Neural cell (in vitro differentiated cells): ENCODE data around the gene POLR3K. TPM values are rescaled to one million over a fixed set of nuclear protein-coding genes. Genes with fewer than 3 reads are reported as not detected.

ENCODE experiments used
- H2AFZ ChIP-seq: fragments of 200-600, 300-800 bp; sonication (generic), shearing (Covaris generic); 2 replicates; pipeline ENCODE4 v1.6.0; 2014; ENCODE audit warnings: low read depth, mild to moderate bottlenecking, antibody characterized with exemption, low read length, moderate library complexity
- H3F3A ChIP-seq: fragments of 200-600 bp; shearing (Covaris generic); 2 replicates; pipeline ENCODE4 v1.6.1; 2016; ENCODE audit warnings: mild to moderate bottlenecking, moderate library complexity, mixed read lengths, antibody characterized with exemption, low read length; ENCODE audit not compliant: insufficient read depth, poor library complexity, severe bottlenecking
- H3K27ac ChIP-seq: fragments of 200-600, 300-800 bp; sonication (generic), shearing (Covaris generic); 2 replicates; pipeline ENCODE4 v1.5.1; 2014; ENCODE audit warnings: mild to moderate bottlenecking, low read length, moderate library complexity
- H3K27me3 ChIP-seq: fragments of 300-800, 200-600 bp; sonication (generic), shearing (Covaris generic); 2 replicates; pipeline ENCODE4 v1.6.0; 2014; ENCODE audit warnings: mild to moderate bottlenecking, low read depth, low read length, moderate library complexity; ENCODE audit not compliant: insufficient read depth
- H3K36me3 ChIP-seq: fragments of 300-800, 200-600 bp; sonication (generic), shearing (Covaris generic); 2 replicates; pipeline ENCODE4 v1.5.1; 2014; ENCODE audit warnings: mild to moderate bottlenecking, antibody characterized with exemption, low read length, moderate library complexity; ENCODE audit not compliant: insufficient read depth
- H3K4me2 ChIP-seq: fragments of 300-800, 200-600 bp; sonication (generic), shearing (Covaris generic); 2 replicates; pipeline ENCODE4 v1.6.0; 2014; ENCODE audit warnings: mild to moderate bottlenecking, low read length
- H3K4me3 ChIP-seq: fragments of 300-800, 200-600 bp; sonication (generic), shearing (Covaris generic); 2 replicates; pipeline ENCODE4 v1.5.1; 2014; ENCODE audit warnings: mild to moderate bottlenecking, low read length, moderate library complexity
- H3K79me2 ChIP-seq: fragments of 200-600 bp; shearing (Covaris generic); replicated peaks from 2 replicates; pipeline ENCODE4 v1.6.0; 2014; ENCODE audit warnings: mild to moderate bottlenecking, low read length, moderate library complexity; ENCODE audit not compliant: insufficient read depth
- H3K9ac ChIP-seq: fragments of 300-800, 200-600 bp; sonication (generic), shearing (Covaris generic); 2 replicates; pipeline ENCODE4 v1.6.1; 2016; ENCODE audit warnings: mild to moderate bottlenecking, low read length, mixed read lengths
- H3K9me2 ChIP-seq: fragments of 200-600 bp; shearing (Covaris generic); 2 replicates; pipeline ENCODE4 v1.6.1; 2016; ENCODE audit warnings: mild to moderate bottlenecking, low read length, mixed read lengths; ENCODE audit not compliant: insufficient read depth
- H3K9me3 ChIP-seq: fragments of 200-600, 300-800 bp; sonication (generic), shearing (Covaris generic); 2 replicates; pipeline ENCODE4 v1.6.1; 2016; ENCODE audit warnings: mild to moderate bottlenecking, mixed run types, low read length, moderate library complexity, mixed read lengths
- H4K20me1 ChIP-seq: fragments of 200-600 bp; shearing (Covaris generic); 2 replicates; pipeline ENCODE4 v1.6.1; 2016; ENCODE audit warnings: mild to moderate bottlenecking, mixed run types; ENCODE audit not compliant: insufficient read depth
- CTCF ChIP-seq: fragments of 450-650 bp; IDR thresholded peaks from 2 replicates; pipeline ENCODE4 v1.5.1; 2014; ENCODE audit warnings: antibody characterized with exemption, mild to moderate bottlenecking, moderate library complexity; ENCODE audit not compliant: poor library complexity, severe bottlenecking
- EP300 ChIP-seq: fragments of 450-650 bp; conservative IDR thresholded peaks from 2 replicates; pipeline ENCODE4 v1.6.1; 2014; ENCODE audit warnings: antibody characterized with exemption, mild to moderate bottlenecking, moderate library complexity; ENCODE audit not compliant: poor library complexity, severe bottlenecking
- EZH2 ChIP-seq: fragments of 200-600, 300-800 bp; shearing (Covaris generic), sonication (generic); IDR thresholded peaks from 2 replicates; pipeline ENCODE4 v1.6.1; 2014; ENCODE audit warnings: antibody characterized with exemption, low read length, borderline replicate concordance, mild to moderate bottlenecking; ENCODE audit not compliant: insufficient read depth, poor library complexity, severe bottlenecking
- MXI1 ChIP-seq: fragments of 450-650 bp; conservative IDR thresholded peaks from 2 replicates; pipeline ENCODE4 v1.6.1; 2014; ENCODE audit warnings: antibody characterized with exemption, mild to moderate bottlenecking; ENCODE audit not compliant: poor library complexity, severe bottlenecking
- POLR2AphosphoS5 ChIP-seq: IDR thresholded peaks from 2 replicates; pipeline ENCODE4 v1.6.1; 2012
- RAD21 ChIP-seq: fragments of 450-650 bp; conservative IDR thresholded peaks from 2 replicates; pipeline ENCODE4 v1.6.1; 2014; ENCODE audit warnings: antibody characterized with exemption, mild to moderate bottlenecking, moderate library complexity
- REST ChIP-seq: IDR thresholded peaks from 2 replicates; pipeline ENCODE4 v1.6.1; 2012; ENCODE audit warnings: borderline replicate concordance
- SMC3 ChIP-seq: fragments of 450-650 bp; conservative IDR thresholded peaks from 2 replicates; pipeline ENCODE4 v1.6.1; 2014; ENCODE audit warnings: antibody characterized with exemption, mild to moderate bottlenecking, moderate library complexity; ENCODE audit not compliant: poor library complexity
- TAF1 ChIP-seq: IDR thresholded peaks from 2 replicates; pipeline ENCODE4 v1.6.1; 2012; ENCODE audit warnings: low read depth
- polyA plus RNA-seq: library from polyadenylated mRNA; depleted of rRNA; stranded (reverse); fragments of >200 nt; gene quantifications from 2 replicates; pipeline ENCODE4 v1.2.3, GENCODE V29; 2014

Gene POLR3K
- polyA plus RNA-seq, 1 donor from 2014 or later = 7.1 TPM

- no peaks in the 10 kb centered on the region for H3K9me3 ChIP-seq
- H3K9ac ChIP-seq = no peak overlapping the region
- no peak overlapping the region for H2AFZ ChIP-seq
- no peaks in the 10 kb centered on the region for H3K27me3 ChIP-seq
- no peaks in the 10 kb centered on the region for H4K20me1 ChIP-seq
- no peaks in the 10 kb centered on the region for H3K79me2 ChIP-seq
- no peak overlapping the region for H3K4me2 ChIP-seq
- H3F3A ChIP-seq = no peaks in the 10 kb centered on the region
- no peaks in the 10 kb centered on the region for H3K9me2 ChIP-seq
- no peak overlapping the region for H3K4me3 ChIP-seq
- H3K27ac ChIP-seq = no peak overlapping the region
- peaks cover 7% of the 10 kb centered on the region for H3K36me3 ChIP-seq
- TF ChIP-seq POLR2AphosphoS5 (no peak), RAD21 (no peak), EP300 (no peak), MXI1 (no peak), REST (no peak), EZH2 (no peak), CTCF (no peak), TAF1 (no peak), SMC3 (no peak)
Measured at GRCh38 chr16:83060-83603, 29.7 kb upstream of the POLR3K start.

- no peak overlapping the region for H3K4me2 ChIP-seq
- no peaks in the 10 kb centered on the region for H3K27me3 ChIP-seq
- H3K9me3 ChIP-seq = no peaks in the 10 kb centered on the region
- peak overlapping the region; percentile 75 for H3K9ac ChIP-seq
- H3K9me2 ChIP-seq = no peaks in the 10 kb centered on the region
- no peak for TF ChIP-seq POLR2AphosphoS5
- no peak for TF ChIP-seq EZH2
- TF ChIP-seq SMC3 = no peak
- no peak for TF ChIP-seq MXI1
- no peak for TF ChIP-seq CTCF
- no peak for TF ChIP-seq RAD21
- no peak for TF ChIP-seq EP300
- TF ChIP-seq TAF1 = no peak
- no peak for TF ChIP-seq REST
- H4K20me1 ChIP-seq = no peaks in the 10 kb centered on the region
- no peaks in the 10 kb centered on the region for H3K79me2 ChIP-seq
- H3K36me3 ChIP-seq = no peaks in the 10 kb centered on the region
- H3K4me3 ChIP-seq = peak overlapping the region; percentile 89
- no peaks in the 10 kb centered on the region for H3F3A ChIP-seq
- no peak overlapping the region for H3K27ac ChIP-seq
- H2AFZ ChIP-seq = no peak overlapping the region
Measured at GRCh38 chr16:79151-80054, 26.0 kb upstream of the POLR3K start.
